GM19043 (cell line): ENCODE measurements around the gene TCN2.
"Not testable (repeated sequence)": the region's sequence is repeated elsewhere in the genome, so short reads cannot be mapped to it uniquely, and the experiment has no call there.

Experiments used
- ATAC-seq: cut with Tn5 transposase; IDR thresholded peaks from one replicate; pipeline ENCODE4 v1.9.1; 2021; ENCODE audit warnings: low read depth; ENCODE audit not compliant: unreplicated experiment

Gene TCN2

GRCh38 chr22:30574997-30575671 lies 31.8 kb upstream of the TCN2 start:
- ATAC-seq, result no peak

- no peak for ATAC-seq
These were observed 31.1 kb upstream of the TCN2 start for GRCh38 chr22:30575859-30576258.

GRCh38 chr22:30578481-30578880 lies 28.5 kb upstream of the TCN2 start:
- no peak for ATAC-seq

- no peak for ATAC-seq
These were observed 26.1 kb upstream of the TCN2 start for GRCh38 chr22:30580896-30581295.

- no peak for ATAC-seq
These were observed 24.9 kb upstream of the TCN2 start for GRCh38 chr22:30582051-30582450.

- ATAC-seq, result no peak
These were observed 24.0 kb upstream of the TCN2 start for GRCh38 chr22:30582788-30583545.

- ATAC-seq, result no peak
These were observed 22.5 kb upstream of the TCN2 start for GRCh38 chr22:30584441-30584840.

GRCh38 chr22:30586414-30586813 lies 20.6 kb upstream of the TCN2 start:
- no peak for ATAC-seq

GRCh38 chr22:30591191-30591587 lies 15.8 kb upstream of the TCN2 start:
- ATAC-seq, result no peak

- peak; percentile 93 for ATAC-seq
These were observed 15.2 kb upstream of the TCN2 start, which contains the start of gene PES1 for GRCh38 chr22:30591588-30592359. Gene PES1, minus strand, starts transcription at chr22:30591910. Its CDS starts 77 bp downstream, at chr22:30591833.

GRCh38 chr22:30592360-30592713 lies 14.6 kb upstream of the TCN2 start:
- ATAC-seq, result not testable (repeated sequence)

GRCh38 chr22:30596199-30596598 lies 10.8 kb upstream of the TCN2 start:
- no peak for ATAC-seq

- ATAC-seq, result no peak
These were observed 10.1 kb upstream of the TCN2 start for GRCh38 chr22:30596886-30597285.

- ATAC-seq, result no peak
These were observed 8.0 kb upstream of the TCN2 start for GRCh38 chr22:30598986-30599385.

GRCh38 chr22:30600921-30601320 lies 6.1 kb upstream of the TCN2 start:
- ATAC-seq, result no peak

- ATAC-seq, result no peak
These were observed 5.5 kb upstream of the TCN2 start for GRCh38 chr22:30601464-30601863.

GRCh38 chr22:30602049-30602448 lies 4.9 kb upstream of the TCN2 start:
- ATAC-seq, result no peak

- no peak for ATAC-seq
These were observed 3.2 kb upstream of the TCN2 start for GRCh38 chr22:30603801-30604200.

GRCh38 chr22:30604723-30605122 lies 2.3 kb upstream of the TCN2 start:
- ATAC-seq, result no peak

- no peak for ATAC-seq
These were observed 1.4 kb upstream of the TCN2 start for GRCh38 chr22:30605449-30606110.
